HCT116 (cell line): ENCODE results near the gene OR2T1. TPM values are rescaled to one million over a fixed set of nuclear protein-coding genes. Genes with fewer than 3 reads are reported as not detected.

Experiments
- ATAC-seq: fragments of 200-7000 bp; cut with Tn5 transposase; 2 replicates; pipeline ENCODE4 v1.9.1; 2020; ENCODE audit warnings: mild to moderate bottlenecking, moderate library complexity
- BruUV-seq: library from RNA; stranded (reverse); fragments of 400-500 nt; replicated peaks from 2 replicates; lab custom pipeline; 2021; lab: Mats Ljungman, UMichigan
- CTCF ChIA-PET: fragments of 300-600 bp; sonication (Branson Sonifier 250); formaldehyde crosslinking; loops from one replicate; lab custom pipeline; 2021; ENCODE audit warnings: antibody characterized with exemption; lab: Charles Lee
- POLR2A ChIA-PET: fragments of 300-600, 350-600 bp; sonication (Branson Sonifier 250); formaldehyde crosslinking; loops from one replicate; lab custom pipeline; 2021; ENCODE audit warnings: antibody characterized with exemption; lab: Charles Lee
- RAD21 ChIA-PET, 2 experiments: fragments of 300-600 bp; sonication (Branson Sonifier 250); formaldehyde crosslinking; loops; one replicate each; lab custom pipeline; 2023; ENCODE audit warnings: low total read pairs in 2 of 2; ENCODE audit not compliant: uncharacterized antibody in 2 of 2, unreplicated experiment in 2 of 2, low non-redundant PET in 1 of 2; lab: Charles Lee
- DNase-seq: peaks from one replicate; pipeline ENCODE4 v3.0.0-alpha.2; 2010; ENCODE audit warnings: low read depth, low spot score
- H2AFZ ChIP-seq: fragments of 200-600 bp; shearing (Covaris generic), sonication (generic); 2 replicates; pipeline ENCODE4 v1.6.1; 2017; ENCODE audit warnings: low read depth, mixed run types, mixed read lengths, antibody characterized with exemption, low read length; ENCODE audit not compliant: poor library complexity, severe bottlenecking
- H3K27ac ChIP-seq: 2 replicates; pipeline ENCODE4 v1.5.1; 2012; ENCODE audit warnings: low read depth, low read length
- H3K27me3 ChIP-seq: fragments of 200-600 bp; sonication (generic); 2 replicates; pipeline ENCODE4 v1.6.1; 2016; ENCODE audit warnings: mixed run types, low read length, mixed read lengths; ENCODE audit not compliant: insufficient read depth
- H3K36me3 ChIP-seq, 2 experiments: fragments of 200-500 bp in 1 of 2; fragments of 200-600 bp in 1 of 2; sonication (Bioruptor generic) in 1 of 2; sonication (generic) in 1 of 2; 2 replicates each; pipeline versions ENCODE4 v1.5.1 to v1.6.1; 2014 to 2016; ENCODE audit warnings: low read length in 2 of 2, inconsistent platforms in 1 of 2, mixed read lengths in 1 of 2, mixed run types in 1 of 2; ENCODE audit not compliant: insufficient read depth in 2 of 2, control insufficient read depth in 1 of 2
- H3K4me1 ChIP-seq, 2 experiments: fragments of 200-600 bp in 1 of 2; sonication (generic) in 1 of 2; 2 replicates each; pipeline versions ENCODE4 v1.5.1 to v1.6.1; 2012 to 2017; ENCODE audit warnings: low read length in 2 of 2, inconsistent platforms in 1 of 2, mild to moderate bottlenecking in 1 of 2, mixed read lengths in 1 of 2, mixed run types in 1 of 2, moderate library complexity in 1 of 2; ENCODE audit not compliant: insufficient read depth in 2 of 2, control insufficient read depth in 1 of 2
- H3K4me2 ChIP-seq: fragments of 200-600 bp; sonication (generic); 2 replicates; pipeline ENCODE4 v1.6.1; 2017; ENCODE audit warnings: mixed run types, low read length, mixed read lengths
- H3K4me3 ChIP-seq, 2 experiments: fragments of 200-600 bp in 1 of 2; sonication (generic) in 1 of 2; replicated peaks in 1 of 2; 2 replicates each; pipeline ENCODE4 v1.5.1; 2011 to 2016; ENCODE audit warnings: low read length in 2 of 2, control low read depth in 1 of 2, low read depth in 1 of 2, mild to moderate bottlenecking in 1 of 2, mixed read lengths in 1 of 2, mixed run types in 1 of 2
- H3K79me2 ChIP-seq: fragments of 200-600 bp; sonication (generic); 2 replicates; pipeline ENCODE4 v1.6.1; 2017; ENCODE audit warnings: mild to moderate bottlenecking, mixed run types, low read length, moderate library complexity, mixed read lengths; ENCODE audit not compliant: insufficient read depth
- H3K9ac ChIP-seq: fragments of 200-600 bp; sonication (generic); 2 replicates; pipeline ENCODE4 v1.6.1; 2016; ENCODE audit warnings: low read length, mixed read lengths
- H3K9me2 ChIP-seq: fragments of 200-600 bp; sonication (generic), shearing (Covaris generic); 2 replicates; pipeline ENCODE4 v1.6.1; 2017; ENCODE audit warnings: mixed run types, mild to moderate bottlenecking, moderate library complexity; ENCODE audit not compliant: insufficient read depth
- H3K9me3 ChIP-seq, 2 experiments: fragments of 200-500 bp in 1 of 2; fragments of 200-600 bp in 1 of 2; sonication (Bioruptor generic) in 1 of 2; sonication (generic) in 1 of 2; 2 replicates each; pipeline ENCODE4 v1.6.1; 2014 to 2017; ENCODE audit warnings: low read length in 2 of 2, mixed read lengths in 2 of 2, inconsistent platforms in 1 of 2, low read depth in 1 of 2, mild to moderate bottlenecking in 1 of 2, mixed run types in 1 of 2, moderate library complexity in 1 of 2; ENCODE audit not compliant: control insufficient read depth in 1 of 2, insufficient read depth in 1 of 2
- H4K20me1 ChIP-seq: fragments of 200-600 bp; sonication (generic), shearing (Covaris generic); 2 replicates; pipeline ENCODE4 v1.6.1; 2017; ENCODE audit warnings: mixed run types, mild to moderate bottlenecking, moderate library complexity; ENCODE audit not compliant: insufficient read depth
- CBX3 ChIP-seq: IDR thresholded peaks from 2 replicates; pipeline ENCODE4 v1.6.1; 2012; ENCODE audit warnings: low read depth
- CTCF ChIP-seq, 3 experiments: fragments of 200-600 bp in 1 of 3; sonication (generic) in 1 of 3; IDR thresholded peaks in 2 of 3; conservative IDR thresholded peaks in 1 of 3; 2 replicates each; pipeline ENCODE4 v1.5.1; 2012 to 2017; ENCODE audit warnings: low read depth in 2 of 3, low read length in 2 of 3, antibody characterized with exemption in 1 of 3, borderline replicate concordance in 1 of 3, control low read depth in 1 of 3, mild to moderate bottlenecking in 1 of 3, mixed read lengths in 1 of 3, mixed run types in 1 of 3, moderate library complexity in 1 of 3; ENCODE audit not compliant: insufficient read depth in 1 of 3
- EGR1 ChIP-seq: IDR thresholded peaks from 2 replicates; pipeline ENCODE4 v1.6.1; 2012; ENCODE audit warnings: low read depth
- ELF1 ChIP-seq: IDR thresholded peaks from 2 replicates; pipeline ENCODE4 v1.6.1; 2012; ENCODE audit warnings: low read depth, borderline replicate concordance
- JUND ChIP-seq: IDR thresholded peaks from 2 replicates; pipeline ENCODE4 v1.6.1; 2012
- SRF ChIP-seq: IDR thresholded peaks from 2 replicates; pipeline ENCODE4 v1.6.1; 2012; ENCODE audit warnings: low read depth
- ZFX ChIP-seq: fragments of 450-650 bp; IDR thresholded peaks from 2 replicates; pipeline ENCODE4 v1.6.1; 2017
- intact Hi-C: fragments of 100-400 bp; cut with micrococcal nuclease; formaldehyde crosslinking; loops from 2 replicates; pipeline ENCODE4 v1.10.0; 2022
- total RNA-seq: library from RNA; stranded (reverse); gene quantifications from one replicate; pipeline ENCODE4 v1.2.1, GENCODE V29; 2021; ENCODE audit not compliant: unreplicated experiment
- TF ChIP-seq, protein P1 (sequence below): IDR thresholded peaks from 2 replicates; pipeline ENCODE4 v1.6.1; 2012

OR2T1 gene
- total RNA-seq, 1 experiment from 2014 or later: not detected

DNA sequence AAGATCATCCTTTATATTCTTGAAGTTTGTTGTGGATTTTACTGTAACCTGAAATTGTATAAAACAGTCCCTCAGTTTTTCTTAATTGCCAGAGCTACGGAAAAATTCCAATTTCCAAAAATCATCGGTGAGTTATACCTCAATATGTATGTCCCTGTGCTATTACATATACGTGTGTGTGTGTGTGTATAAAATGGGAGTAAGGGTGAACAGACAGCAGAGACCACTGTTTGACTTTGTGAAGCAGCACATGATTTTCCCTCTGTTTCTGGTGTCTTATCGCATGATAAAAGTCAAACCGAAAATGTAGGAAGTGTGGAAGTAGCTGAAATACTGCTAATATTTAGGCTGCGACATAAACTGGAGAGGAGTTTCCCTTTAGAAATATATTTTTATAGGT lies 1.2 kb downstream of the OR2T1 start:
- H3K27ac ChIP-seq: no peak overlapping the region
- H3K4me2 ChIP-seq: no peak overlapping the region
- H3K79me2 ChIP-seq: no peaks in the 10 kb centered on the region
- peak; percentile 3 for DNase-seq
- no peaks in the 10 kb centered on the region for H3K4me1 ChIP-seq
- H3K27me3 ChIP-seq: no peaks in the 10 kb centered on the region
- intact Hi-C loops: no loop called here
- no TSS peak for BruUV-seq
- POLR2A ChIA-PET: no interaction called here
- H3K9me3 ChIP-seq: peaks cover 15 to 16% of the 10 kb centered on the region in 2 experiments; a peak in 2 of 4 replicates
- ATAC-seq: no peak
- H3K4me3 ChIP-seq: no peak overlapping the region
- TF ChIP-seq ZFX (no peak), CBX3 (no peak), ELF1 (no peak), SRF (no peak), CTCF (IDR thresholded peaks at IDR 0.05 in 2 of 3, conservative IDR thresholded peaks at IDR 0.05 in 1 of 3; ENCODE audit: borderline replicate concordance in 1 of 3, insufficient read depth in 1 of 3, low read depth in 2 of 3, low read length in 2 of 3) (peak in 1 of 3 experiments; percentile 19; a peak in 1 of 6 replicates), JUND (no peak), EGR1 (no peak)
- TF ChIP-seq, protein P1, sequence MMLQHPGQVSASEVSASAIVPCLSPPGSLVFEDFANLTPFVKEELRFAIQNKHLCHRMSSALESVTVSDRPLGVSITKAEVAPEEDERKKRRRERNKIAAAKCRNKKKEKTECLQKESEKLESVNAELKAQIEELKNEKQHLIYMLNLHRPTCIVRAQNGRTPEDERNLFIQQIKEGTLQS: no peak
- CTCF ChIA-PET: no interaction called here
- no peaks in the 10 kb centered on the region for H3K36me3 ChIP-seq
- no peaks in the 10 kb centered on the region for H3K9me2 ChIP-seq
- H4K20me1 ChIP-seq: no peaks in the 10 kb centered on the region
- RAD21 ChIA-PET: no interaction called here
- no peak overlapping the region for H2AFZ ChIP-seq
- H3K9ac ChIP-seq: no peak overlapping the region
